Measurements from ENCODE around the gene PGA5. TPM values are rescaled to one million over a fixed set of nuclear protein-coding genes. Genes with fewer than 3 reads are reported as not detected.

Gene PGA5
- polyA plus RNA-seq, 1 experiment = 2.1 TPM

DNA sequence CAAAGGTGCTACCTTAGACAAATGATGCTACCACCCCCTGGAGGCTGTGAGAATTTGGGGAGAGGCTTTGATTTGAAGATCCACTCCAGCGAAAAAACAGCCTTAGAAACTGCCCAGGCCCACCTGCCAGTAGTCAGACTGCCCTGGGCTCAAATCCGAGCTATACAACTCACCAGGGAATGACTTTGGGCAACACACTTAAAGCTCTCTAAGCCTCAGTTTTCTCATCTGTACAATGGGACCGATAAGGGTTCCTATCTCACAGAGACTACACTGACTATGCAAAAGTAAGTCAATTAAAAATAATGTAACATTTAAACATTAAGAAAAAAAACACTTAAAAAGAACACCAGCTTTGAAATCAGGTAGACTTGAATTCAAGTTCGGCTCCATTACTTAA is 34.2 kb downstream of the PGA5 start:
- ChIA-PET CTCF (interaction anchor here (0.5 to 1.5 kb wide), 2 partner anchors 20 to 109 kb away, joined by 3 to 5 read pairs; no protein-coding TSS in a partner anchor), POLR2A (no interaction called here)
- DNase-seq (ENCODE audit: low read depth, low spot score) = no peak
- no peak for TF ChIP-seq CTCF (IDR thresholded peaks at IDR 0.05; ENCODE audit: low read depth, low read length)
- Histone ChIP-seq H3K27me3 (ENCODE audit: control insufficient read depth, insufficient read depth, low read length) (no peaks in the 10 kb centered on the region), H3K4me3 (ENCODE audit: low read depth, low read length) (no peak overlapping the region), H3K9me3 (ENCODE audit: control insufficient read depth, insufficient read depth, low read length) (no peaks in the 10 kb centered on the region; the same call in 1 of the 2 replicates), H3K27ac (ENCODE audit: low read depth, low read length) (no peak overlapping the region)

DNA sequence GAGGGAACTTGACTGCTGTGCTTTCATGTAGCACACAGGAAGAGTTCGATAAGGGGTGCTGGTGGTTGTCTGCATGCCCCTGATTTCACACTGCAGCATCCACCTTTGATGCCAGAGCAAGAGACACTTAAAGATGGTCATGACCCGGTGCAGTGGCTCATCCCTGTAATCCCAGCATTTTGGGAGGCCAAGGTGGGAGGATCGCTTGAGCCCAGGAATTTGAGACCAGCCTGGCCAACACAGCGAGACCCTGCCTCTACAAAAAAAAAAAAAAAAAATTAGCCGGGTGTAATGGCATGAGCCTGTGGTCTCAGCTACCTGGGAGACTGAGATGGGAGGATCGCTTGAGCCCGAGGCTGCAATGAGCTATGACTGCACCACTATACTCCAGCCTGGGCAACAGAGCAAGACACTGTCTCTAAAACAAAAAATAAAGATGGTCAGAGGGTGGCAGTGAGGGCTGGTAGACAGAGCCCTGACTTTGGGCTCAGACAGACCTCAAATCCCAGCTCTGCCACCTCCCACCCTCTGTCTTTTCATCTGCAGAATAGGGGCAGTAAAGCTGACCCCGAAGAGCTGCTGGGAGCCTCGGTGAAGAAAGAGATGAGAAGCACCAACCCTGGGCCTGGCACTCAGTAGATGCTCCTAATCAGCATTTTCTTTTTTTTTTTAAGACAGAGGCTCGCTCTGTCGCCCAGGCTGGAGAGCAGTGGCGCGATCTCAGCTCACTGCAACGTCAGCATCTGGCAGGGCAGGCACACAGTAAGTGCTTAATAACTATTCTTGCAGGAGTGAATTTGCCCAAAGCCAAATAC is 36.4 kb downstream of the PGA5 start:
- H3K27me3 ChIP-seq (ENCODE audit: control insufficient read depth, insufficient read depth, low read length) = peaks cover 3% of the 10 kb centered on the region
- DNase-seq (ENCODE audit: low read depth, low spot score) = no peak
- ChIA-PET POLR2A (no interaction called here), CTCF (no interaction called here)
- H3K9me3 ChIP-seq (ENCODE audit: control insufficient read depth, insufficient read depth, low read length) = no peaks in the 10 kb centered on the region; the same call in 1 of the 2 replicates
- H3K27ac ChIP-seq (ENCODE audit: low read depth, low read length) = no peak overlapping the region
- TF ChIP-seq CTCF (IDR thresholded peaks at IDR 0.05; ENCODE audit: low read depth, low read length) = no peak
- no peak overlapping the region for H3K4me3 ChIP-seq (ENCODE audit: low read depth, low read length)

DNA sequence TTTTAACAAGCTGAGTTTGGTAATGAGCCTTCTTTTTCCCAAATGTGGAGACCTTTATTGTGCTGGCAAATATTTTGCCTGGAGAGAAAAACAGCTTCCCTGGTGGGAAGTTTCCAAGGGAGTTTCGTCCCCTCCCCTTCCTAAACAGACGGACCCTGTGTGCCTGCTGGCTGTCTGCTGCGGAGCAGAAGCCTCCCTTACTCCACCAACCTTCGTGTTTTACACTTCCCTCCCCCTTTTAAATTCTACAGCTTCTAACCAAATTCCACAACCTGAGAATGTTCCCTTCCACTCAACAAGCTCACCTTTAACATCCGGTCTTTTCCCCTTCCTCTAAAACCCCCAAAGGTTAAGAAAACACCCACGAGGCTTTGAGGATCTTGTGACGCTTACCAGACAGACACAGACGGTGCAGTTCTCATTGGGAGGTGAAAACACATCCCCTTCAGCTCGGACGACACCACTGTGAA is 37.1 kb downstream of the PGA5 start:
- TF ChIP-seq CTCF (IDR thresholded peaks at IDR 0.05; ENCODE audit: low read depth, low read length) = no peak
- ChIA-PET POLR2A (no interaction called here), CTCF (no interaction called here)
- no peak overlapping the region for H3K4me3 ChIP-seq (ENCODE audit: low read depth, low read length)
- DNase-seq (ENCODE audit: low read depth, low spot score) = no peak
- no peak overlapping the region for H3K27ac ChIP-seq (ENCODE audit: low read depth, low read length)
- H3K9me3 ChIP-seq (ENCODE audit: control insufficient read depth, insufficient read depth, low read length) = no peaks in the 10 kb centered on the region; the same call in 1 of the 2 replicates
- H3K27me3 ChIP-seq (ENCODE audit: control insufficient read depth, insufficient read depth, low read length) = peaks cover 3% of the 10 kb centered on the region

GRCh38 chr11:61279934-61280659 is 39.1 kb downstream of the PGA5 start:
- POLR2A ChIA-PET = no interaction called here
- Histone ChIP-seq H3K27ac (ENCODE audit: low read depth, low read length) (no peak overlapping the region), H3K4me3 (ENCODE audit: low read depth, low read length) (no peak overlapping the region), H3K27me3 (ENCODE audit: control insufficient read depth, insufficient read depth, low read length) (peaks cover 3% of the 10 kb centered on the region), H3K9me3 (ENCODE audit: control insufficient read depth, insufficient read depth, low read length) (no peaks in the 10 kb centered on the region; the same call in 1 of the 2 replicates)
- CTCF ChIA-PET = interaction anchor here (1.3 kb wide), 1 partner anchor 25 kb away, joined by 5 read pairs; no protein-coding TSS in a partner anchor
- no peak for DNase-seq (ENCODE audit: low read depth, low spot score)
- no peak for TF ChIP-seq CTCF (IDR thresholded peaks at IDR 0.05; ENCODE audit: low read depth, low read length)
